ENCODE results near the gene SDCBP2.

Gene SDCBP2

DNA sequence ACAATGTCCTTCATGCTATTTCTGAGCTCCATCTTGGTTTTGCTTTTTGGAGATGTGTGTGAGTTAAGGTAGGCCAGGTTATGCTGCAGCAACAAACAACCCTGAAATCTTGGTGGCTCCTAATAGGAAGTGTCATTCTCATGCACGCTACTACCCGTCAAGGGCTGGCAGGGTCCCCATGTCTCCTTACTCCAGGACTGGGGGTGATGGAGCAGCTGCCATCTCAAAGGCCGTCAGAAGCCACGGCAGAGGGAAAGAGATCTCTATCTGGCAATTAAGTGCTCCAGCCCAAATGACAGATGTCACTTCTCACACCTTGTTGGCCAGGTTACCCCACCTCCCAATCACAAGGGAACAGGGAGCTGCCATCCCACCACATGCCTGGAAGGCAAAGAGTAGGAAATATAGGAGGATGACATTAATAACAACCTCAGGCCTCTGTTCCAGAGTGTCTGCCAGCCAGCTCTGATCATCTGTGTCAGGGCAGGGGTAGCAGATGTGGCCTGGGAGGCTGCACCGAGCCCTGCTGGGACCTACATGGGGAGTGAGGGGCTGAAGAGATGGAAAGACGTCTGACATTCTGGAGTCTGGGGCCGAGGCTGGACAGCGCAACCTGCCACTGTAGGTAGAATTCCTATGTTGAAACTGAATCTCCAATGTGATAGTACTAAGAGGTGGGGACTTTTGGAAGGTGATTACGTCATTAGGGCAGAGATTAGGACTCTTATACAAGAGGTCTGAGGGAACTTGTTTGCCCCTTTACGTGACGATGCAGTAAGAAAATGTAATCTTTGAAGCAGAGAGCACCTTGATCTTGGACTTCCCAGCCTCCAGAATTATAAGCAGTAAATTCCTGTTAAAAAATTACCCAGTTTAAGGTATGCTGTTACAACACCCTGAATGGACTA lies 4.8 kb upstream of the SDCBP2 start:
- TF ChIP-seq, protein P1, sequence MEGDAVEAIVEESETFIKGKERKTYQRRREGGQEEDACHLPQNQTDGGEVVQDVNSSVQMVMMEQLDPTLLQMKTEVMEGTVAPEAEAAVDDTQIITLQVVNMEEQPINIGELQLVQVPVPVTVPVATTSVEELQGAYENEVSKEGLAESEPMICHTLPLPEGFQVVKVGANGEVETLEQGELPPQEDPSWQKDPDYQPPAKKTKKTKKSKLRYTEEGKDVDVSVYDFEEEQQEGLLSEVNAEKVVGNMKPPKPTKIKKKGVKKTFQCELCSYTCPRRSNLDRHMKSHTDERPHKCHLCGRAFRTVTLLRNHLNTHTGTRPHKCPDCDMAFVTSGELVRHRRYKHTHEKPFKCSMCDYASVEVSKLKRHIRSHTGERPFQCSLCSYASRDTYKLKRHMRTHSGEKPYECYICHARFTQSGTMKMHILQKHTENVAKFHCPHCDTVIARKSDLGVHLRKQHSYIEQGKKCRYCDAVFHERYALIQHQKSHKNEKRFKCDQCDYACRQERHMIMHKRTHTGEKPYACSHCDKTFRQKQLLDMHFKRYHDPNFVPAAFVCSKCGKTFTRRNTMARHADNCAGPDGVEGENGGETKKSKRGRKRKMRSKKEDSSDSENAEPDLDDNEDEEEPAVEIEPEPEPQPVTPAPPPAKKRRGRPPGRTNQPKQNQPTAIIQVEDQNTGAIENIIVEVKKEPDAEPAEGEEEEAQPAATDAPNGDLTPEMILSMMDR (IDR thresholded peaks at IDR 0.05; ENCODE audit: insufficient read depth, missing control alignments): no peak
- FAIRE-seq (no peak), DNase-seq (ENCODE audit: insufficient read length, low spot score) (no peak)

DNA sequence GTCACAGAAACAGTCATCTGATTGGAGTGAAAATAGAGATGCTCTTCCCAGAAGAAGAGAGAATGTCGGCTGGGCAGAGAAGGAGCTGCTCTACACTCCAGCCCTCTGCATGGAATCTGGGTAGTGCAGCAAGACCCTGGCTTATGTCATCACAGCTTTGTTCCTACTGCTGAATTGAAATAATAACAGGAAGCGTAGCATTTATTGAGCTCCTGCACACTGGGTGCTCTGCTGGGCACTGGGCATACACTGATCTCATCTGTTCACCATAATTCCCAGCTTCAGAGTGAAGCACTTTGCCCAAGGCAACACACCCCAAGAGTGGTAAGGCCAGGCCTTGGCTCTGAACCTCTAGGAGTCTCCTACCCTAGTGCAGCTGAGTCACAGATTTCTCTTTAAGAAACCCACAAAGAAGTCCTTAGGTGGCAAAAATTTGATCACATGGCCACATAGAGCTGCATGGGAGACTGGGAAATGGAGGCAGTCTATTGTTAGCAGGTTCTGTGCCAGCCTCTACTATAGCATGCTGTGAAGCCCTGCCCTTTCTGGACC lies 3.9 kb upstream of the SDCBP2 start:
- FAIRE-seq (no peak), DNase-seq (ENCODE audit: insufficient read length, low spot score) (no peak)
- TF ChIP-seq, protein P1 (IDR thresholded peaks at IDR 0.05; ENCODE audit: insufficient read depth, missing control alignments): no peak

DNA sequence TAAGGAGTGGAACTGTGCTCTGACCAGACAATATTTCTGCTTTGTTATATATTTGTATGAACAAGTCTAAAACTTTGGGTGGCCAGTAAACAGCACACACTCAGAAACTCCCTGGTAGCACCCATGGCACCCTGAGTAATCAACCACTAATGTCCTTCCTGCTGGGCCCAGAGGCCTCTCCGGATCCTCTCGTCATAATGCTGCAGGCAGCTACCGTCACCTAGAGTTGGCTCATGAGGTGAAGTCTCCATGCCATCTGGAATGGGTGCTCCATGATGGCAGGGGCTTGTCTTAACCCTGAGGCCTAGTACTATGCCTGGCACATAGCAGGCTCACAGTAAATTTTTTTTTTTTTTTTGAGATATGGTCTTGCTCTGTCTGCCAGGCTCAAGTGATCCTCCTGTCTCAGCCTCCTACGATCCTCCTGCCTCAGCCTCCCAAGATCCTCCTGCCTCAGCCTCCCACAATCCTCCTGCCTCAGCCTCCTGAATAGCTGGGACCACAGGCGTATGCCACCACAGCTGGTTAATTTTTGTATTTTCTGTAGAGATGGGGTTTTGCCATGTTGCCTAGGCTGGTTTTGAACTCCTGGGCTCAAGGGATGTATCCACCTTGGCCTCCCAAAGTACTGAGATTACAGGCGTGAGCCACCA lies 3.0 kb upstream of the SDCBP2 start:
- TF ChIP-seq, protein P1 (IDR thresholded peaks at IDR 0.05; ENCODE audit: insufficient read depth, missing control alignments): no peak
- DNase-seq (ENCODE audit: insufficient read length, low spot score): no peak
- FAIRE-seq: no peak

DNA sequence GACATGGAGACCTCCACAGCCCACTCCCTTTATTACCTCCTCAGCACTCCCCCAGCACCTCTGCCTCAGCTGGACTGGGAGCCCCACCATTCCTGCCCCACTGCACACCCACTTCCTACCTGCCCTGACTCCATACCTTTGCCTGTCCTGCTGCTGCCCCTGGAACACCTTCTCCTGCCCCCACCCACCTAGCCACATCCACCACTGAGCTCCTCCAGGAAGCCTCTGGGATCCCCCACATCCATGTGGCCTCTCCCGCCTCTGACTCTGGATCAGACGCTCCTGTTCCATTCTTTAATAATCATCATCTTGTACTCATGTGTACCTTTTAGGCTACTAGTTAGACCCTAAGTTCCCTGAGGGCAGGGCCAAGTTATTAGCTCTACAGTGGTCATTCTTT lies 2.2 kb upstream of the SDCBP2 start:
- FAIRE-seq: no peak
- DNase-seq (ENCODE audit: insufficient read length, low spot score): no peak
- TF ChIP-seq, protein P1 (IDR thresholded peaks at IDR 0.05; ENCODE audit: insufficient read depth, missing control alignments): no peak

DNA sequence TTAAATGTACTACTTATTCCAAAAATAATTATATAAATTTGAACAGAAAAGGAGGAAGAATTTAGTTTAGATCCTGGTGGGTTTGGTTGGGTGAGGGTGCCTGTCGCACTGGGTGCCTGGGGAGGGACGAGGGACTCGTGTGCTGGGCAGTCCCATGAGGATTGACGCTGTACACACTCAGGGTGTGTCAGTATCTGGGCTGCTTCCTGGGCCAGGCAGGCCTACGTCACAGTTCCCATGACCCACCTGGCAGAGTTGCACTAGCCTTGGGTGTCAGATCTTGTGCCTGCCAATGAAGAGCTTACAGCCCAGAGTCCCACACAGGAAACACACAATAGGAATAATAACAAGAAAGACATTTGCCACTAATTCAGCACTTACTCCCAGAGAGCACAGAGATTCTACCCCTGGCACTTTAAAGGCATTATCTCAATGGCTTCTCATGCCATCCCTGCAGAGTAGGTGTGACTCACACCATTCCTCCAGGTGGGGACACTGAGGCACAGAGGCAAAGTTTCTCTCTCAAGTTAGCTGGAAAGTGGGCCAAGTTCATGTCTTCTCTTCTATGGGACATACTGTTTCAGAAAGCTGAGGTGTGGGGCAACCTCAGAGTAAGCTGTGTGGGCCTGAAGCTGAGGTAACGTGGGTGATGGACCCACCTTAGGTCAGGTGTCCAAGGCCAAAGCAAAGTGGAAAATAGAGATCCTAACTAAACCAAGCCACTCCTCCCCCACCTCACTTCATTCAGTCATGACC lies 1.3 kb upstream of the SDCBP2 start:
- TF ChIP-seq, protein P1 (IDR thresholded peaks at IDR 0.05; ENCODE audit: insufficient read depth, missing control alignments): no peak
- FAIRE-seq: no peak
- no peak for DNase-seq (ENCODE audit: insufficient read length, low spot score)

DNA sequence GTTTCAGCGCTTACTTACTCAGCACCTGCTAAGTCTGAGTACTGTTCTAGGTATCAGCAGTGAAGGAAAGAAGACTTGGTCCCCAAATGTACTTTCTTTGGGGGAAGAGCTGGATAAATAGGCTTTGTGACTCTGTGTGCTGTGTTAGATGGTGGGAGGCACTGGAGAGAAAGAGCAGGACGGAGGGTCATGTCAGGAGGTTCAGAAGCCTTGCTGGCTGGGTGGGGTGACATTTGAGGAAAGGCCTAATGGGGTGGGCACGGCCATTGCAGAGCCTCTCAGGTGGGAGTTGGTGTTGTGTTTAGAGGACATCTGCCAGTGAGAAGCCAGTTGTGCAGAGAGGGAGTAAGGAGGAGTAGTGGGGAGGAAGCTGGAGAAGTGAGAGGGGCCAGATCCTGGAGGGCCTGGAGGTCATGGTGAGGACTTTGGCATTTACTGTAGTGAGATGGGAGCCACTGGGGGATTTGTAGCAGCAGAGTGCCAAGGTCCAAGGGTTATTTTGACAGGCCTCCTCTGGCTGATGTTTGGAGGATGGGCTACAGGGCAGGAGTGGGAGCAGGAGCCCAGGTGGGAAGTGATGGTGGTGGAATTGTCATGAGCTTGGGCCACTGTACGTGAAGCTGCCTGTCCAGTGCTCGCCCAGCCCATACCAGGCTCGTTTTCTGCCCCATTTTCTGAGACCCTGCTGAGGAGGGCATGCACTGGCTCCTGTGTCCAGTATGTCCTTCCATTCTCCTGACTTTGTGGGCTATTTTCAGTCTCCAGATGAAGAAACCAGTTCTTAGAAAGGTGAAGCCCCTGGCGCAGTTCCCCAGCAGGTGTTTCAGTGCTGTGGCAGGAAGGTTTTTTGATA lies 886 bp downstream of the SDCBP2 start:
- FAIRE-seq (no peak), DNase-seq (ENCODE audit: insufficient read length, low spot score) (no peak)
- TF ChIP-seq, protein P1 (IDR thresholded peaks at IDR 0.05; ENCODE audit: insufficient read depth, missing control alignments): no peak
